ENCODE results near the gene PFN3.

GRCh38 chr5:177362292-177362609 lies 38.2 kb downstream of the PFN3 start:
- TF ChIP-seq, protein P1, sequence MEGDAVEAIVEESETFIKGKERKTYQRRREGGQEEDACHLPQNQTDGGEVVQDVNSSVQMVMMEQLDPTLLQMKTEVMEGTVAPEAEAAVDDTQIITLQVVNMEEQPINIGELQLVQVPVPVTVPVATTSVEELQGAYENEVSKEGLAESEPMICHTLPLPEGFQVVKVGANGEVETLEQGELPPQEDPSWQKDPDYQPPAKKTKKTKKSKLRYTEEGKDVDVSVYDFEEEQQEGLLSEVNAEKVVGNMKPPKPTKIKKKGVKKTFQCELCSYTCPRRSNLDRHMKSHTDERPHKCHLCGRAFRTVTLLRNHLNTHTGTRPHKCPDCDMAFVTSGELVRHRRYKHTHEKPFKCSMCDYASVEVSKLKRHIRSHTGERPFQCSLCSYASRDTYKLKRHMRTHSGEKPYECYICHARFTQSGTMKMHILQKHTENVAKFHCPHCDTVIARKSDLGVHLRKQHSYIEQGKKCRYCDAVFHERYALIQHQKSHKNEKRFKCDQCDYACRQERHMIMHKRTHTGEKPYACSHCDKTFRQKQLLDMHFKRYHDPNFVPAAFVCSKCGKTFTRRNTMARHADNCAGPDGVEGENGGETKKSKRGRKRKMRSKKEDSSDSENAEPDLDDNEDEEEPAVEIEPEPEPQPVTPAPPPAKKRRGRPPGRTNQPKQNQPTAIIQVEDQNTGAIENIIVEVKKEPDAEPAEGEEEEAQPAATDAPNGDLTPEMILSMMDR (IDR thresholded peaks at IDR 0.05; ENCODE audit: low read depth, low read length, poor library complexity, severe bottlenecking), result no peak
- no peak for TF ChIP-seq EZH2phosphoT487 (IDR thresholded peaks at IDR 0.05; ENCODE audit: borderline replicate concordance, low read length)

All from DOHH2 (cell line).